HG02571 (cell line): ENCODE results near the gene LHFPL3.
A peak's percentile ranks its signal among the peaks of the same experiment; 100 is the strongest.
"Not testable (repeated sequence)": the region's sequence is repeated elsewhere in the genome, so short reads cannot be mapped to it uniquely, and the experiment has no call there.

Experiments used
- ATAC-seq: cut with Tn5 transposase; IDR thresholded peaks from one replicate; pipeline ENCODE4 v1.9.1; 2021; ENCODE audit warnings: mild to moderate bottlenecking, moderate library complexity; ENCODE audit not compliant: unreplicated experiment

Gene LHFPL3

GRCh38 chr7:104569751-104570150 lies 241.3 kb downstream of the LHFPL3 start:
- ATAC-seq: no peak

DNA sequence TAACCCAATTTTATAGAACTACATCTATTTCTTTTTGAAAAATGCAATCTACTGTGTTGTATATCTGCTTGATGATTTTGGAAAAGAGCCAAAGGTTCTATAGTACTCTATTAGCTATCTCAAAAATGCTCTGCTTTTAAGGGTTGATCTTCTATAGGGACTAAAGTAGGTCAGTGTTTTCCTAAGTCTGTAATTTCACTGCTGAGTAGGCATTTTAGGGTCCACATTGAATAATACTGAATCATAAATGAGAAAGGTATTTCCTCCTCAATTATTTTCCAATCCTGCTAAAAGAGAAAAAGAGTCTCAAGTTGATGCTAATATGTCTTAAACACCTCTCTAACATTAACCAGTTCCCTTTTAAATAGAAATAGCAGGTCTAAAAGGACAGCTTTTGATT lies 244.2 kb downstream of the LHFPL3 start:
- no peak for ATAC-seq

DNA sequence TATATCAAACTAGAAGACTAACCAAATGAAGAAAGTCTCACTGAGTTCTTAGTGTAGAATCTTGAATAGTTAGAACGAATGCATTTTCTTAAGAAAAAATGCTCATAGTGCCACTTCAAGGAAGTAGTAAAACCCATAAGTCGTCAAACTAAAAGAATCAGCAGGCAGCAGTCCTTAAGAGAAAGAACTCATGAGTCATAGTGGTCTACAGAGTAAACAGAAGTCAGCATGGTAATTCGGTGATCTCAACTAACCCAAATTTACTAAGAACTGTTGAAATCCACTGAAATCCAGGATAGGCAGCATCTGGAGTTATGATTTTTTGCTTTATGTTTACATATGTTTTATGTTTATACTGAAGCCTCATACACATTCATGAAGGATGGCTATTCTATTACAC lies 256.2 kb downstream of the LHFPL3 start:
- ATAC-seq: no peak

DNA sequence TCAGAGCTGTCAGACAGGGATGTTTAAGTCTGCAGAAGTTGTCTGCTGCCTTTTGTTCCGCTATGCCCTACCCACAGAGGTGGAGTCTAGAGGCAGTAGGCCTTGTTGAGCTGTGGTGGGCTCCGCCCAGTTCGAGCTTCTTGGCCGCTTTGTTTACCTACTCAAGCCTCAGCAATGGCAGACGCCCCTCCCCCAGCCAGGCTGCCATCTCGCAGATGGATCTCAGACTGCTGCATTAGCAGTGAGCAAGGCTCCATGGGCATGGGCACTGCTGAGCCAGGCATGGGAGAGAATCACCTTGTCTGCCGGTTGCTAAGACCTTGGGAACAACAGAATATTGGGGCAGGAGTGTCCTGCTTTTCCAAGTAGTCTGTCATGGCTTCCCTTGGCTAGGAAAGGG lies 267.2 kb downstream of the LHFPL3 start:
- not testable (repeated sequence) for ATAC-seq

DNA sequence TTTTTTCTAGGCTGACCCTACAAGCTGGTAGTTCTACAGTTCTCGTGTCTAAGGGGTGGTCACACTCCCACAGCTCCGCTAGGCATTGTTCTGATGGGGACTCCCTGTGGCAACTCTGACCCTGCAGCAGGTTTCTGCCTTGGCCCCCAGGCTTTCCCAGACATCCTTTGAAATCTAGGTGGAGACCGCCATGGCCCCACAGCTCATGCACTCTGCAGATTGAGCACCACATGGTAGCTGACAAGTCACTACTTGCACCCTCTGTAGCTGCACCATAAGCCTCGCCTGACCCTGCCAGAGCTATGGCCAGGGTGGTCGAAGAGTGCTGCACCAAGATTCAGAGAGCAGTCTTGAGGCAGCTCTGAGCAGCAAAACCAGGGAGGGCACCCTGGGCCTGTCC lies 275.6 kb downstream of the LHFPL3 start:
- ATAC-seq: no peak

DNA sequence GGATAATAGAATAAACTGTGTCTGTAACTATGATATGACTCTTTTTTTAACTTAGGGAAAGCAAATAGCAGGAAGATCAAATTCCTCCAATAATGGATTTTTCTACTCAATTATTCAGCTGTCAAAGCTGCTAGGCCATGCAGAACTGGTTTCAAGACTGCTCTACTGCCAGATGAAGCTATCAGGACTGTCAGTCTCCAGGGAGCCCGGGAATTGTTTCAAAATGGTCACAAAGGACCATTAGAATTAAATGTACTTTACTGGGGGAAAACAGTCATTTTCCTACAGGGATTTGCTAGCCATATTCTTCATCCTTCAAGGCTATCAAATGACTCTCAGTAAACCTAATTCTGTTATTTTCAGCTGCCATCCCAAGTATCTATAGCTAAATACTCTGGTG lies 276.3 kb downstream of the LHFPL3 start:
- no peak for ATAC-seq

DNA sequence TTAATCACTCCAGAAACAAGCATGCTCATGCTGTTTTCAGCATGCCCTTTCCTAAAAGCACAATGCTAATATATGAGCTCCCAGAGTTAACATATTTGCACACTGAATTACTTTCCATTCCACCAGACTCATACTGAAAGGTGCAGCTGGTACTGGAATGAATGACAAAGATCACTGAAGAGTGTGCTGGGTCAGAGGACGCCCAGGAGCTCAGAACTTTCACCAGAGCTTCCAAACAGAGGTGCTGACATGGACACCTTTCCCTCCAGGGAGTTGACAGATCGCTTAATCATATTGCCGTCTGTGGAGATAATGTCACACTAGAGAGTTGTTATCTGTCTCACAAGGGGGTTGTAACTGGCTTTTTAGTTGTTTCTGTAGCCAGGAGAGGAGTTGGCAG lies 292.9 kb downstream of the LHFPL3 start:
- ATAC-seq: peak; percentile 66

- no peak for ATAC-seq
Measured at GRCh38 chr7:104625956-104626355, 297.6 kb downstream of the LHFPL3 start.

DNA sequence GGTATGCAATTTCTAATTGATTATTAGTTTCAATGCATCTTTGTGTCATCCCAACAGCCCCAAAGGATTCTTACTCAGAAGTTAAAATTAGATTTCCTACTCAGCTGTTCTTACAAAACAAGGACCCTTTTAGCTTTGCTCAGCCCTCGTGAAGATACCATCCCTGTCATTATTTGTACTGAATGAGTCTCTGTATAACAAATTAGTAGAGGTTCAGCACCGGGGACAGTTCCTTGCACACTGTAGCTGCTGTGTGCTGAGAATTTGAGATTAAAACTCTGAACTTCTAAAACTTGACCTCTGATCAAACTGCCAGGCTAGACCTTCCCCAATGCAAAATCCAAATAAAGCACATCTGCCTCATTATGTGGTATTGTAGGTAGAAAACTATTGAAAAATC lies 299.1 kb downstream of the LHFPL3 start:
- no peak for ATAC-seq

DNA sequence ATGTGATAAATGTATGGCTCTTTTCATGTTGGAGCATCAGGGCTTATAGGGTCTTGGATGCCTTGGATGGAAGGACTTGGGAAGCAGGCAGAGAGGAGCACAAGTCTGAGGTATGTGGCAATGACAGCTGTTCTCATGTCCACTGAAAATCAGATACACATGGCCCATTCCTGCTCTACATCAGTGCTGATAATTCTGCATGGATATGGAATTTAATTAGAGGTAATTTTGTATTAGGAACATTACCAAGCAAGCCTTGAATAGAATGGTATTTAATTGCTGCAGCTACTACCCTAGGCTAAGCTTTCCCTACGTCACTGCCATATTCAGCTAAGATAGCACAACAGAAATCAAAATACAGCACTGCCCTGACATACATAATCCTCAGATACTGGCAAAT lies 299.6 kb downstream of the LHFPL3 start:
- no peak for ATAC-seq

- no peak for ATAC-seq
Measured at GRCh38 chr7:104629408-104629807, 301.0 kb downstream of the LHFPL3 start.

DNA sequence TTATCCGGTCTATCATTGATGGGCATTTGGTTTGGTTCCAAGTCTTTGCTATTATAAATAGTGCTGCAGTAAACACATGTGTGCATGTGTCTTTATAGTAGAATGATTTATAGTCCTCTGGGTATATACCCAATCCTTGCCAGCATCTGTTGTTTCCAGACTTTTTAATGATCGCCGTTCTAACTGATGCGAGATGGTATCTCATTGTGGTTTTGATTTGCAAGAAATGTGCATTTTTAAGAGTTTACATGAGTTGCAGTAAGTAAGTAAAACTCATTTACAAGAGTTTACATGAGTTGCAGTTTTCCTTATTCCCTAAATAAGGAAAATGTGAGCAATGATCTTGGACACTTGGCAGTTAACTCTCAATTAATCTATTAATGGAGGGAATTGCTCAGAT lies 312.1 kb downstream of the LHFPL3 start:
- ATAC-seq: no peak

GRCh38 chr7:104642560-104642959 lies 314.2 kb downstream of the LHFPL3 start:
- no peak for ATAC-seq

- no peak for ATAC-seq
Measured at GRCh38 chr7:104643587-104644217, 315.3 kb downstream of the LHFPL3 start.

DNA sequence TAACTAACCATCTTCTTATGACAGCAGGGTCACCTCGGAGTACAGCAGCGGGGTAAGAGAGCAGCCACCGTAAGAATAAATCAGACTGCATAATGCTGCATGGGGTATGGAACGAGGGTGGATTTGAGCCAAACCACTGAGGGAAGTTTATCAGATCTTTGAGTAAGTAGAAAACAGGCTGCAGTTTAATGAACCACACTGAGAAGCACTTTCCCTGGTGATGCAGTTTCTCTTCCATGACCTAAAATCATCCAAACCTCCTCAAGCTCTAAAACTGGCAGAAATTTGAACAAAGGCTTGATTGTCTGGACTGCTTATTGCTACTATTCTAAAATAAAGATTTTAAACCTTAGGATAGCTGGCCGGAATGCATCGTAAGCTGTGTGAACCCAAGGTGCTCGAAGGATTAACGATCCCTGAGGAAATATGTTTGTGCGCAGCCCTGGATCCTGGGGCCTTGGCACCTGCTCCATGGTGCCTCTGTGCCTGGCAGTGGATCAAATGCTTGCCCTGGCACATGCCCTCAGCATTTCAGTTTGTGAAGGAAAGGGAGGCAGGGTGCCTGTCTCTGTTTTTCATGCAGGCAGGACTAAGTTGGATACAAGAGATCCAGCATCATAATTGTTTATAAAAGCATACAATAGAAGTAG lies 322.7 kb downstream of the LHFPL3 start:
- no peak for ATAC-seq

DNA sequence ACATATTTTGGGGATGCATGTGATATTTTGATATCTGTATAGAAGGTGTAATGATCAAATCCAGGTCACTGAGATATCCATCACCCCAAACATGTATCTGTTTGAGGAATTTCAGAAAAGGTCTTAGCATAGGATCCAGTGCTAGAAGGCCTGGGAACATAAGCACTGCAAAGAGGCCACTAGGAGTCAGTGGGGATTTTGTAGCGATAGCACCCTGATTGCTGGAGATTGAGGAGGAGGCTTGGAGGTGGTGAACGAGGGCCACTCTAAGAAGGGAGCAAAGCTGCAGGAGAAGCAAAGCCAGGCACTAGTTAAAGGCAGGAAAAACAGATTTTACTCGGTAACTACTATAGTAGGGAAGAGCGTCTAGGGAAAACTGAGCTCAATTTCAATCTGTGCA lies 324.0 kb downstream of the LHFPL3 start:
- ATAC-seq: no peak

DNA sequence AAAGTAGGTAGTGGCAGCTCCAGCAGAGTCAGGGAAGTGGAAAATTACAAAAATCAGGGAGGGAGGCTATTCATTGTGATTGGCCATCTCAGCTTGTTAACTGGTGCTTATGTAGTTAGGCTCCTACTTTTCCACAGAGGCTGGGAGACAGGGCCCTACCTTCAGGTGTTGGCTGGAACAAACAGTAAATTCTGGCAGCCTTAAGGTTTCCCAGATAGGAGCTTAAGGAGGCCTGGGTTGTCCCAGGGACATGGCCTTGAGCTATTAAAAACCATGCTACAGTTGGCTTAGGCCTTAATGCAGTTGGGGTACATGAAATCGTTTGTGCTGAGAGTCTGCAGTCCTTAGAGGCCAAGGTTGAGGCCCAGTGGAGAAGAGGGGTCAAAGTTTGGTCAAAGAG lies 324.5 kb downstream of the LHFPL3 start:
- no peak for ATAC-seq

DNA sequence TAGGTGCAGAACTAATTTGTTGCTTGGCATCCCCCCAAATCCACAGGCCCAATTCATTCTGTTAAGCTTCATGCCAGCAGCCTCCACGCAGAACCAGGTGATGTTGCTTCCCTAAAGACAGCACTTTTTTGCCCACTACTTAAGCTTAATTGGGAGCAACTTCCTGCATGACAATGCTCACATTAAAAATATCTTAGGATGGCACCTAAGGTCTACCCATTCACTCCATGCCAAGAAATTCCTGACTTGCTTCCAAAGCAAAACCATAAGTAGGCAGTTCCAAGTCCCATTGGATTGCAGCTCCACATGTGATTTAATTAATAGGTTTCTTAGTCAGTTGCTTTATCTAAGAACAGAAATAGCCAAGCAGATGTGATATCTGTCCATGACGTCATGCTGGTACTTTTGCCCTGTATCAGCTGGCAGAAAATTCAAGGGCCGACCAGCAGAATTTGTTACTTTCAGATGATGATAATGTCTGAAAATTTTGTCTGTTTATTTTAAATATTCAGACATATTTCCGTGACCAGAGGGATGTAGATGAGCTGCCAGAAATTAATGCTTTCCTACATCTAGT lies 325.5 kb downstream of the LHFPL3 start:
- ATAC-seq: no peak

DNA sequence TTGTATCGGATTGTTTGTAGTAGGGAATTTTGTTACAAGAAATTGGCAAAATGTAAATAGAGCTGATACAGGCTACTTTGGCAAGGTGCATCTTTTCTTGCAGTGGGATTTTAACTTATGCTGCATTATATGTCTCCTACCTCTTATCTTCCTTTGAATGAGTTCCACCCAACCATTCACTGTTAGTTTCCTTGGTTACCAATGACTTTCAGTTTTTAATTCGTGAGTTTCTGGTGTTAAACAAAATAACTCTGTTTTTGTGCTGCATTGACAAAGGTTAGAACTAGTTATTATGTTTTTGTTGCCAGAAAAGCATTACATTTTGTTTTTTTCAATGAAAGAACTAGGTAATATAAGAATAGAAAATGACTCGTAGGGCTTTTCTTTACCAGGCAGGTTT lies 327.2 kb downstream of the LHFPL3 start:
- no peak for ATAC-seq

DNA sequence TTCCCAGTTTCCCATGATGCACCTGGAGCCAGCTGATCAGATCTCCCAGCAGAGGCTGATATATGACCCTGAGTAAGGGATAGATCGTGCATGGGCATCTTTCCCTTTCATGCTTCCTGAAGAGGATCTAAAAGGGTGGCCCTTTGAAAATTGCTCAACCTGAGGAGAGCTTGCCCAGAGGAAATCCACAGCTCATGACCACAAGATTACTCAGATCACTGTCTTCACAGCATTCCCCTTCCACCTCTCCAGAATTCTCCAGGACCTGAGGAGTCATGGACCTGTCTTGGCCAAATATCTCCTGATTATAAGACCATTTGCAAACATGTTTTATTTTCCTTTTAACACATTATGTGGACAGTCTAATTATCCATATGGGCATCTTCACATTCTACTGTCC lies 328.1 kb downstream of the LHFPL3 start:
- no peak for ATAC-seq

DNA sequence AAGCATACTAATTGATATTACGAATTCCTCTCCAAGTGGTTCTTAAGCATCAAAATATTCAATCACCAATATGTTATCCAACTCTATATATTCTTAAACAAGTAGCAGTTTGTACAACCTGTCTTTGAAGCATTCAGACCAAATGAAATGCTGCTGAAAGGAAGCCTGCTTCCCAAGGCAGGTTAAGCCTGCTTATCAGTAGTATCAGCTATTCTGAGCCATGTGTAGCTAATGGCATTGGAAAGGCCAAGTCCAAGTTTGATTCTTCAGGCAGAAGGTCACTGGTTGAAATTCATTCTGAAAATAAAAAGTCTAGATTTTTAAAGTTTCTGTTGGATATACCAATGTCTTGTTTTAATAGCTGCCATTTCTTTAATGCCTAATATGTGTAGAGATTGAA lies 328.7 kb downstream of the LHFPL3 start:
- ATAC-seq: no peak

GRCh38 chr7:104661575-104661974 lies 333.2 kb downstream of the LHFPL3 start:
- no peak for ATAC-seq

DNA sequence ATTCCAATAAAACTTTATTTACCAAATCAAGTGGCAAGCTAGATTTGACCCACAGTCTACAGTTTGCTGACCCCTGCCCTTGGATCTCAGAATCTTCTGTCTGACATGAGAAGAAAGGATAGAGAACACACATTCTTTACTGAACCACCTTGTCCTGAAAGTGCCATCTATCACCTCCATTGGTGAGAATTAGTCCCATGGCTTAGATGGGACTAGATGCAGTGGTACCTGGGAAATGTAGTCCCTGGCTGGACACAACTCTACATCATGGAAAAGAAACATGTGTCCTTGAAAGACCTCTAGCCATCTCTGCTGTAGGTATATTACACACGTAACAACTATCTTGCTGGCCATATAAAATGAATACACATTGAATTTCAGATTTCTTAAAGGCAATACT lies 336.2 kb downstream of the LHFPL3 start:
- ATAC-seq: no peak
